Common myeloid progenitor, CD34-positive (primary cell): Measurements from ENCODE around the gene PSENEN.

Experiments used
- CTCF ChIA-PET: fragments of 350-600 bp; sonication (Branson Sonifier 250); formaldehyde crosslinking; loops from one replicate; lab custom pipeline; 2021; ENCODE audit warnings: antibody characterized with exemption; lab: Charles Lee
- POLR2A ChIA-PET: fragments of 350-600 bp; sonication (Branson Sonifier 250); formaldehyde crosslinking; loops from one replicate; lab custom pipeline; 2021; ENCODE audit warnings: antibody characterized with exemption; lab: Charles Lee
- DNase-seq, 3 donors: peaks; one replicate each; pipeline versions ENCODE4 v3.0.0 to v3.0.0-alpha.2; 2013
- H3K27ac ChIP-seq, 2 experiments: 1 replicate in 1 of 2; 2 replicates in 1 of 2; pipeline ENCODE4 v1.7.0; 2013; ENCODE audit warnings: inconsistent platforms in 2 of 2, low read length in 2 of 2, mild to moderate bottlenecking in 2 of 2, low read depth in 1 of 2, moderate library complexity in 1 of 2; ENCODE audit not compliant: severe bottlenecking in 2 of 2, insufficient read depth in 1 of 2, poor library complexity in 1 of 2
- H3K27me3 ChIP-seq, 5 experiments: replicated peaks in 2 of 5; 1 replicate in 3 of 5; 2 replicates in 2 of 5; pipeline versions ENCODE4 v1.6.1 to v1.7.0; 2013; ENCODE audit warnings: low read length in 4 of 5, mild to moderate bottlenecking in 2 of 5, moderate library complexity in 2 of 5, inconsistent platforms in 1 of 5; ENCODE audit not compliant: insufficient read depth in 5 of 5, control insufficient read depth in 4 of 5
- H3K36me3 ChIP-seq, 4 experiments: 1 replicate in 2 of 4; 2 replicates in 2 of 4; pipeline versions ENCODE4 v1.6.1 to v1.7.0; 2013; ENCODE audit warnings: low read length in 3 of 4, control low read depth in 1 of 4, mild to moderate bottlenecking in 1 of 4; ENCODE audit not compliant: control insufficient read depth in 4 of 4, insufficient read depth in 4 of 4
- H3K4me1 ChIP-seq, 4 experiments: 1 replicate in 3 of 4; 2 replicates in 1 of 4; pipeline versions ENCODE4 v1.6.1 to v1.7.1; 2013; ENCODE audit warnings: low read length in 3 of 4, mild to moderate bottlenecking in 3 of 4, control low read depth in 1 of 4, inconsistent platforms in 1 of 4, moderate library complexity in 1 of 4; ENCODE audit not compliant: control insufficient read depth in 4 of 4, insufficient read depth in 4 of 4; ENCODE audit errors: control extremely low read depth in 1 of 4
- H3K4me3 ChIP-seq, 7 experiments: 1 replicate in 4 of 7; 2 replicates in 3 of 7; pipeline versions ENCODE4 v1.5.1 to v1.7.0; 2013; ENCODE audit warnings: mild to moderate bottlenecking in 7 of 7, low read length in 6 of 7, moderate library complexity in 6 of 7, inconsistent platforms in 2 of 7, low read depth in 2 of 7, control low read depth in 1 of 7; ENCODE audit not compliant: insufficient read depth in 4 of 7, control insufficient read depth in 1 of 7; ENCODE audit errors: extremely low read depth in 1 of 7
- H3K9me3 ChIP-seq, 5 experiments: 1 replicate in 4 of 5; 2 replicates in 1 of 5; pipeline versions ENCODE4 v1.6.1 to v1.7.1; 2013; ENCODE audit warnings: low read length in 4 of 5, mild to moderate bottlenecking in 2 of 5, inconsistent platforms in 1 of 5, low read depth in 1 of 5, moderate library complexity in 1 of 5; ENCODE audit not compliant: control insufficient read depth in 4 of 5, insufficient read depth in 2 of 5; ENCODE audit errors: control extremely low read depth in 1 of 5
- WGBS: methylation state at CpG from one replicate; pipeline ENCODE4 v1.1.5; 2013; ENCODE audit not compliant: insufficient coverage; 5-methylcytosine and 5-hydroxymethylcytosine counted together

Gene PSENEN

GRCh38 chr19:35729021-35729420, 16.4 kb upstream of the PSENEN start:
- WGBS: 96% methylated on average over 18 of the region's 18 CpGs
- POLR2A ChIA-PET: no interaction called here
- peaks cover 12 to 95% (median 82%) of the 10 kb centered on the region in 4 experiments for H3K36me3 ChIP-seq

GRCh38 chr19:35729763-35730162, 15.7 kb upstream of the PSENEN start:
- Histone ChIP-seq H3K27ac (no peak overlapping the region), H3K4me3 (no peak overlapping the region), H3K27me3 (no peaks in the 10 kb centered on the region), H3K4me1 (no peaks in the 10 kb centered on the region), H3K36me3 (peaks cover 15 to 95% (median 82%) of the 10 kb centered on the region in 4 experiments), H3K9me3 (no peaks in the 10 kb centered on the region)
- 98% methylated on average over 10 of the region's 11 CpGs for WGBS
- DNase-seq: no peak
- CTCF ChIA-PET: interaction anchor here (0.5 kb wide), 1 partner anchor 59 kb away, joined by 3 read pairs; no protein-coding TSS in a partner anchor
- POLR2A ChIA-PET: no interaction called here

More at GRCh38 chr19:35729021-35729420, 16.4 kb upstream of the PSENEN start:
- no peak overlapping the region for H3K27ac ChIP-seq
- CTCF ChIA-PET: interaction anchor here (1.0 to 1.6 kb wide), 2 partner anchors 8 to 11 kb away, joined by 4 to 5 read pairs; no protein-coding TSS in a partner anchor
- no peaks in the 10 kb centered on the region for H3K9me3 ChIP-seq
- H3K27me3 ChIP-seq: no peaks in the 10 kb centered on the region
- H3K4me3 ChIP-seq: no peak overlapping the region
- H3K4me1 ChIP-seq: no peaks in the 10 kb centered on the region
- DNase-seq: no peak

DNA sequence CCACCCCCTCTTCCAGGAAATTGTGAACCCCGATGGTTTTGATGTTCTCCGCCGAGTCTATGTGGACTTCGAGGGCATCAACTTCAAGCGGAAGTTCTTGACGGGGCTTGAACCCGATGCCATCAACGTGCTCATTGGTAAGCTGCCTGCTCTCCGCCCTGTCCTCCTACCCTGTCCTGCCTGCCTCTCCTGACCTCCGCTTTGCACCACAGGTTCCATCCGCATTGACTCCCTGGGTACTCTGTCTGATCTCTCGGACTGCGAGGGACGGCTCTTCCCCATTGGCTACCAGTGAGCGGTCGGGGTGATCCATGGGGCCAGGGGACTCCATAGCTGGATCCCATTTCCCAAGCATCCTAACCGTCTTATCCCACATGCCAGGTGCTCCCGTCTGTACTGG, 15.1 kb upstream of the PSENEN start:
- Histone ChIP-seq H3K27me3 (no peaks in the 10 kb centered on the region), H3K4me3 (no peak overlapping the region), H3K27ac (no peak overlapping the region), H3K4me1 (no peaks in the 10 kb centered on the region), H3K36me3 (peaks cover 15 to 94% (median 81%) of the 10 kb centered on the region in 4 experiments), H3K9me3 (no peaks in the 10 kb centered on the region)
- ChIA-PET CTCF (interaction anchor here (0.5 kb wide), 1 partner anchor 59 kb away, joined by 3 read pairs; no protein-coding TSS in a partner anchor), POLR2A (no interaction called here)
- 96% methylated on average over 18 of the region's 18 CpGs for WGBS
- DNase-seq: no peak

DNA sequence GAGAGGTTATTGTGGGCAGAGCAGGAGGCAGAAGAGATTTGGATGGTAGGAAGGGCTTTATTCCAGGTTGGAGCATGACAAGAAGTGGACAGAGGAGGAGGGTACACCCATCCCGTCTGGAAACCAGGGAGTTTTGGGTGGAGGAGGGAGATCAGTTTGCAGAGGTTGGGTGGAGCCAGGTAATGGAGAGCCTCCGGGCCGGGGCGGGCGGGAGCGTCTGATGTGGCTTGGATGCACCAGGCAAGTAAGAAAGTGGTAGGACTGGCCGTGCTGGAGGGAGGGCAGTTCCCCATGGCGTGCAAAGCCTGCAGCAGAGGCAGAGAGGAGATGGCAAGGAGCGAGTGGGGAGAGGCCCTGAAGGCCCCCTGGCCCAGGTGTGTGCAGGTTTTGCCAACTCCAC, 14.1 kb upstream of the PSENEN start:
- CTCF ChIA-PET: interaction anchor here (1.1 kb wide), 1 partner anchor 15 kb away, joined by 3 read pairs; no protein-coding TSS in a partner anchor
- Histone ChIP-seq H3K27me3 (no peaks in the 10 kb centered on the region), H3K36me3 (peaks cover 15 to 90% (median 80%) of the 10 kb centered on the region in 4 experiments), H3K4me3 (no peak overlapping the region), H3K9me3 (no peaks in the 10 kb centered on the region), H3K4me1 (no peaks in the 10 kb centered on the region), H3K27ac (no peak overlapping the region)
- POLR2A ChIA-PET: interaction anchor here (0.7 kb wide), 1 partner anchor 8 kb away, joined by 3 read pairs; no protein-coding TSS in a partner anchor
- WGBS: 93% methylated on average over 5 of the region's 9 CpGs
- no peak for DNase-seq

DNA sequence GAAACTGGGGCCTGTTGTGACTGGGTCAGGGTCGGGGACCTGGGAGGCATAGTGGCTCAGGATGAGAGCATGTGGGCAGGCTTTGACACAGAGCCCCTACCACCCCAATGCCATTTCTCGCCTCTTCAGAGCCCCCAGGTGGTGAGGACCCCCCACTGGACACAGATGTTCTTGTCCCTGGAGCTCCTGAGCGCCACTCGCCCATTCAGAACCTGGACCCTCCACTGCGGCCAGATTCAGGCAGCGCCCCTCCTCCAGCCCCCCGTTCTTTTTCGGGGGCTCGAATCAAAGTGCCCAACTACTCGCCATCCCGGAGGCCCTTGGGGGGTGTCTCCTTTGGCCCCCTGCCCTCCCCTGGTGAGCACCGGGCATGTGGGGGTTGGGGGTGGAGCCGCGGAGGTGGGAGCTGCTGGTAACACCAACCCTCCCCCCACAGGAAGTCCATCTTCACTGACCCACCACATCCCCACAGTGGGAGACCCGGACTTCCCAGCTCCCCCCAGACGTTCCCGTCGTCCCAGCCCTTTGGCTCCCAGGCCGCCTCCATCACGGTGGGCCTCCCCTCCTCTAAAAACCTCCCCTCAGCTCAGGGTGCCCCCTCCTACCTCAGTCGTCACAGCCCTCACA, 13.6 kb upstream of the PSENEN start:
- Histone ChIP-seq H3K27ac (no peak overlapping the region), H3K9me3 (no peaks in the 10 kb centered on the region), H3K4me3 (no peak overlapping the region), H3K27me3 (no peaks in the 10 kb centered on the region), H3K36me3 (peaks cover 15 to 92% (median 83%) of the 10 kb centered on the region in 4 experiments), H3K4me1 (no peaks in the 10 kb centered on the region)
- DNase-seq: no peak
- ChIA-PET POLR2A (interaction anchor here (0.5 kb wide), 1 partner anchor 85 kb away, joined by 4 read pairs; no protein-coding TSS in a partner anchor), CTCF (interaction anchor here (1.1 kb wide), 1 partner anchor 16 kb away, joined by 3 read pairs; no protein-coding TSS in a partner anchor)
- 99% methylated on average over 16 of the region's 21 CpGs for WGBS

GRCh38 chr19:35732540-35733179, 12.8 kb upstream of the PSENEN start:
- ChIA-PET CTCF (no interaction called here), POLR2A (no interaction called here)
- no peaks in the 10 kb centered on the region for H3K4me1 ChIP-seq
- DNase-seq: no peak
- no peak overlapping the region for H3K4me3 ChIP-seq
- peaks cover 15 to 90% (median 80%) of the 10 kb centered on the region in 4 experiments for H3K36me3 ChIP-seq
- H3K9me3 ChIP-seq: no peaks in the 10 kb centered on the region
- no peak overlapping the region for H3K27ac ChIP-seq
- 93% methylated on average over 15 of the region's 25 CpGs for WGBS
- no peaks in the 10 kb centered on the region for H3K27me3 ChIP-seq
